Measurements from ENCODE around the gene ACSS2.
"Not testable (repeated sequence)": the region's sequence is repeated elsewhere in the genome, so short reads cannot be mapped to it uniquely, and the experiment has no call there.

ACSS2 gene

GRCh38 chr20:34874094-34874654 is 2.2 kb upstream of the ACSS2 start:
- peak; percentile 92 for DNase-seq (ENCODE audit: low spot score)

DNA sequence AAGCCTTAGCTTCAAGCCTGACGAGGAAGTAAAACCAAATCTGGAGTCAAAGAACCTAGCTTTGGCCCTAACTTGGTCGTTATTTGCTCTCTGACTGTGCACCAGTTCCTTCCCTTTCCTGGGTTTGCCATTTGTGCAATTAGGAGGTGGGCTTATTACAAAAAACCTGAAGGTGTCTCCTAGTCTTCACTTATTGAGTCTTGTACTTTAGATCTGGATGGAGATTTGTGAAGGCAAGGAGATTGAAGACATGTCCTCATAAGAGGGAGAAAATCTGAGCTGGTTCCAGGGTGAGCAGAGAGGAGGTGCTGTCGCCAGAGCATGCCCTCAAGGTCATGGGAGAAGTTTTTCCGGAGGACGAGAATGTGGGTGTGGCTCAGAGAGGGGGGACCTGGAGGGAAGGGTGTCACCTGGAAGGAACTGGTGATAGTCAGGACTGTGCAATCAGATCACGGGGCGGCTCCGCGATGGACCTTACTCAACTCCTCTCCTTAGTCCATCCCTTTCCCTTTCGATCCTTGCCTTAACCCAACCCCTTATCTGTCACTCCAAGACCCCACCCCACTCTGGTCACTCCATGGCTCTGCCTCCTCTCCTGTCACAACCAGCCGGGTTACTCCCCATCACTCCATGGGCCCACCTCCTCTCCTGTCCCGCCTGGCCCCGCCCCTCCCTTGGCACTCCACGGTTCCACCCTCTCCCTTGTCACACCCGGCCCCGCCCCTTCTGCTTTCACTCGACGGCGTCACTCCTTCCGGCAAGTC is 588 bp upstream of the ACSS2 start:
- DNase-seq (ENCODE audit: low spot score) = peak; percentile 98

DNA sequence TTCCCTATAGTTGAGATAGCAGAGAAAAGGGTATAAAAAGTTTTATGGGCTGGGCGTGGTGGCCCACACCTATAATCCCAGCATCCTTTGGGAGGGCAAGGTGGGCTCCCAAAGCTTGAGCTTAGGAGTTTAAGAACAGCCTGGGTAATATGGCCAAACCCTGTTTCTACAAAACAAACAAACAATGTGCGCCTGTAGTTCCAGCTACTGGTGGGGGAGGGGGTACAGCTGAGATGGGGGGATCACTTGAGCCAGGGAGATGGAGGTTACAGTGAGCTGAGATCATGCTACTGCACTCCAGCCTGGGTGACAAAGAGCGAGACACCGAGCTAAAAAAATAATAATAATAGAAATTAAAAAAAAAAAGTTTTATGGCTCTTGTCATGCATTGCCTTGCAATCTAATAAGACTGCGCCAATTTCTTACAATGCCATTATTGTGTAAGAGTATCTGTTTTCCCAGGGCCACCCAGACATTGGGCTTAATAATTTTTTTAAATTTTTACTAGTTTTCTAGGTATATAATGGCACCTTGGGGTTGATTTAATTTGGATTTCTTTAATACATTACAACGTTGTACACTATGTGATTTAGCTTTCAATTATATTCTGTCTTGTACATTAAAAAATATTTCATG is 3.9 kb downstream of the ACSS2 start:
- no peak for DNase-seq (ENCODE audit: low spot score)

DNA sequence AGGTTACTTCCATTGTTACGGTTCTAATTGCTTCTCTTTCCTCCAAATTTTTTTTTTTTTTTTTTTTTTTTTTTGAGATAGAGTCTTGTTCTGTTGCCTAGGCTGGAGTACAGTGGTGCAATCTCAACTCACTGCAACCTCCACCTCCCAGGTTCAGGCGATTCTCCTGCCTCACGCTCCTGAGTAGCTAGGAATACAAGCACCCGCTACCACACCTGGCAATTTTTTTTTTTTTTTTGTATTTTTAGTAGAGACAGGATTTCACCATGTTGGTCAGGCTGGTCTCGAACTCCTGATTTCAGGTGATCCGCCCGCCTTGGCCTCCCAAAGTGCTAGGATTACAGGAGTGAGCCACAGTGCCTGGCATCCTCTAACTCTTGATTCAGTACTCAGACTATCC is 4.6 kb downstream of the ACSS2 start:
- not testable (repeated sequence) for DNase-seq (ENCODE audit: low spot score)

GRCh38 chr20:34881689-34882088 is 5.3 kb downstream of the ACSS2 start:
- DNase-seq (ENCODE audit: low spot score) = no peak

- no peak for DNase-seq (ENCODE audit: low spot score)
Measured at GRCh38 chr20:34883087-34883688, 6.8 kb downstream of the ACSS2 start.

- DNase-seq (ENCODE audit: low spot score) = no peak
Measured at GRCh38 chr20:34883809-34884208, 7.4 kb downstream of the ACSS2 start.

- DNase-seq (ENCODE audit: low spot score) = no peak
Measured at GRCh38 chr20:34884260-34884659, 7.8 kb downstream of the ACSS2 start.

GRCh38 chr20:34886122-34886521 is 9.7 kb downstream of the ACSS2 start:
- no peak for DNase-seq (ENCODE audit: low spot score)

- no peak for DNase-seq (ENCODE audit: low spot score)
Measured at GRCh38 chr20:34887023-34887422, 10.6 kb downstream of the ACSS2 start.

GRCh38 chr20:34888468-34888867 is 12.1 kb downstream of the ACSS2 start:
- DNase-seq (ENCODE audit: low spot score) = no peak

- DNase-seq (ENCODE audit: low spot score) = no peak
Measured at GRCh38 chr20:34891166-34892062, 15.0 kb downstream of the ACSS2 start.

DNA sequence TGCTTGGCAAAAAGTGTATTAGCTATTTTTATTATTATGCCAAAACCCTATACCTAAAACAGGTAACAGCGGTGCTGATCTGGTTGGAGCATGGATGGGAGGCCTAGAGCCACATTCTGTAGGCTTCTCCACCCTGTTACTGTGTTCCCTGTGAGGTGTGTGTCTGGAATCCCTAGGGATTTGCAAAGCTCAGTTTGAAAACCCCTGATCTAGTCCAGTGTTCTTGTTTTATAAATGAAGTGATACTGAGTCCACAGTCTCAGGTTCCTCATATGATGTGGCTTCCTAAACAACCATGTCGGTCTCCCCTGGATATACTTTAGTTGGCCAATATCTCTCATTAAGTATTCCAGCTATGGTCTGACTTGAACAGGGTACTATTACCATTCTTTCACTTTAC is 16.3 kb downstream of the ACSS2 start:
- DNase-seq (ENCODE audit: low spot score) = no peak

GRCh38 chr20:34894723-34895122 is 18.3 kb downstream of the ACSS2 start:
- no peak for DNase-seq (ENCODE audit: low spot score)

- no peak for DNase-seq (ENCODE audit: low spot score)
Measured at GRCh38 chr20:34895465-34895864, 19.1 kb downstream of the ACSS2 start.

DNA sequence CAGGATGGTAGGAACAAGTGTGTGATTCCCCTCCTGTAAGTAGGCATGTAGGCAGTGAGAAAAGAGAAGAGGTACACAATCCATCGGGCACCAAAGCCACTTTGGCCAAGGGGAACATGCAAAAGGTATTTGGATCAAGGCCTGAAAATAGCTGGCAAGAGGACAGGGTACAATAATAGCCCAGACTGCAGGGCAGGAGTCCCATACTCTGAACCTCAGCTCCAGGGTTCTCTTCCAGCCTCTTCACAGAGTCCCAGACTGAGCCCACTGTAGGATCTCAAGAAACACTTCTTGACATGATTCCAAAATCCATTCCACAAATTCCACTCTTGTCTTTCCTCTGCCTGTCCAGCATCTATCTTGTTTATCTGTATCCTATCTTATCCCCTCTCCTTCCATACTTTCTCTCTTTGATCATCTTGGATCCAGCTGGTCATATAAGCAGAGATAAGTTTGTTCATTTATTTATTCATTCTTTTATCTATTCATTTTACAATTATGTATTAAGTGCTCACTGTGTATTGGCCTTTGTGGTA is 19.7 kb downstream of the ACSS2 start:
- no peak for DNase-seq (ENCODE audit: low spot score)

DNA sequence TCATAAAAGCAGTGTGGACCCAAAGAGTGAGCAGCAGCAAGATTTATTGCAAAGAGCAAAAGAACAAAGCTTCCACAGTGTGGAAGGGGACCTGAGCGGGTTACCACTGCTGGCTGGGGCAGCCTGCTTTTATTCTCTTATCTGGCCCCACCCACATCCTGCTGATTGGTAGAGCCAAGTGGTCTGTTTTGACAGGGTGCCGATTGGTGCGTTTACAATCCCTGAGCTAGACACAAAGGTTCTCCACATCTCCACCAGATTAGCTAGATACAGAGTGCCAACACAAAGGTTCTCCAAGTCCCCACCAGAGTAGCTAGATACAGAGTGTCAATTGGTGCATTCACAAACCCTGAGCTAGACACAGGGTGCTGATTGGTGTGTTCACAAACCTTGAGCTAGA is 21.7 kb downstream of the ACSS2 start:
- not testable (repeated sequence) for DNase-seq (ENCODE audit: low spot score)

DNA sequence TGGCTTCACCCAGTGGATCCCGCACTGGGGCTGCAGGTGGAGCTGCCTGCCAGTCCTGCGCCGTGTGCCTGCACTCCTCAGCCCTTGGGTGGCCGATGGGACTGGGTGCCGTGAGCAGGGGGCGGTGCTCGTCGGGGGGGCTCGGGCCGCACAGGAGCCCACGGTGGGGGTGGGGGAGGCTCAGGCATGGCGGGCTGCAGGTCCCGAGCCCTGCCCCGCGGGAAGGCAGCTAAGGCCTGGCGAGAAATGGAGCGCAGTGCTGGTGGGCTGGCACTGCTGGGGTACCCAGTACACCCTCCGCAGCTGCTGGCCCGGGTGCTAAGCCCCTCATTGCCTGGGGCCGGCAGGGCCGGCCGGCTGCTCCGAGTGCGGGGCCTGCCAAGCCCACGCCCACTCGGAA is 22.3 kb downstream of the ACSS2 start:
- not testable (repeated sequence) for DNase-seq (ENCODE audit: low spot score)

DNA sequence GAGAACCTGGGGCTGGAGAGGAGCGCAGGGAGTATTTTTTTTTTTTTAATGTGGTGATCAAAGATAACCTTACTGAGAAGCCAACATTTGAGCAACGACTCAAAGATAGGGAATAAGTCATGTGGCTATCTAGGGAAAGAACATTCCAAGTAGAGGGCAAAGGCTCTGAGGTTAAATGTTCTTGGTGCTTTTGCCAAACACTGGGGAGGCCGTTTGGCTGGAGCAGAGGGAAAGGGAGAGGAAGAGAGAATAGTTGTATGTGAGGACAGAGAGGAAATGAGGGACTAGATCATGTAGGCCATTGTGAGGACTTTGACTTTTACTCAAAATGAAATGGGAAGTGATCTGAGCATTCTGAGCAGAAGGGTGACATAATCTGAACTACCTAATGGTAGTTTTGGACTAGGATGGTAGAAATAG is 27.8 kb downstream of the ACSS2 start:
- no peak for DNase-seq (ENCODE audit: low spot score)

DNA sequence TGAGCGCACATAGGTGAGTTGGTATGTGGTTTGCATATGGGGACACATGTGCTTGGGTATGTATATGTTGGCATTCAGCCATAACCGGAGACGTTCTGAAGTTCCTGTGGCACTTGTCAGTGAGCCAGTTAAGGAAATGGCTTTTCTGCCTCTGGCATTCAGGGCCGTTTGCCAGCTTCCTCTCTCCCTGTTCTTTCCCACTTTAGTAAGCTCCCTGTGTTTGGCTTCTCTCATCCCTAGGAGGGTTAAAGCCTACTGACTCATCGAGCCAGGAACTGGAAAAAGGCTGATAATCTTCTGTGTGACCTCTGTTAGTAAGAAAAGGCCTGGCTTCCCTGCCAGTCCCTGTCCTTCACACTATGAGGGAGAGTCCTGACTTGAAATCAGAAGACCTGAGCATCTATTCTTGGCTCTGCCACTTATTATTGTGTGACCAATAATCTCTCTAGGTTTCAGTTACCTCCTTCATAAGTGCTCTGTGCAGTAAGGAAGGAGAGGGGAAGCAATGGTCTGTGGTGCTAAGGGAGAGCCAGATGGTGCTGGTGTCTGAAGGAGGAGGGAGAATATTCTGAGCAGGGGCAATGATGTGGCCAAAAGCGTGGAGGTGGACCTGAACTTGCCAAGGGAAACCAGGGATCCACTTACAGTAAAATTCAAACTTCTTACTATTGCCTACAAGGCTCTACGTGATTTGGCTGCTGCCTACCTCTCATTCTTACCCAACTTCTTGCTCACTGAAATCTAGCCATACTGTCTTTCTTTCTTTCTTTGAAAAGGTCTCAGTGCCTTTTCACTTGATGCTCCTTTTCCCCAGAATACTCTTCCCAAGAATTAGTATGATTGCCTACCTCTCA is 31.4 kb downstream of the ACSS2 start:
- no peak for DNase-seq (ENCODE audit: low spot score)
